Activated CD8-positive, alpha-beta memory T cell treated with anti-CD3 and anti-CD28 coated beads, Interleukin-2, amount 10 ng/mL, durations not matched to agents 7 days and 5 days (primary cell): ENCODE results near the gene MMP21. TPM values are rescaled to one million over a fixed set of nuclear protein-coding genes. Genes with fewer than 3 reads are reported as not detected.

Experiments
- ATAC-seq: fragments of 150-1000 bp; cut with Tn5 transposase; one replicate; pipeline ENCODE4 v1.10.0; 2021; ENCODE audit warnings: moderate library complexity
- CTCF ChIA-PET: fragments of 350-600 bp; sonication (Branson Sonifier 250); formaldehyde crosslinking; loops from one replicate; lab custom pipeline; 2021; ENCODE audit warnings: antibody characterized with exemption; lab: Charles Lee
- DNase-seq: peaks from one replicate; pipeline ENCODE4 v3.0.0-alpha.2; 2020
- H3K27ac Mint-ChIP-seq: one replicate; pipeline ENCODE4 v1.8.0; 2021; ENCODE audit warnings: mild to moderate bottlenecking, mixed read lengths
- H3K27me3 Mint-ChIP-seq: one replicate; pipeline ENCODE4 v1.8.0; 2021; ENCODE audit warnings: mixed read lengths
- H3K36me3 Mint-ChIP-seq: one replicate; pipeline ENCODE4 v1.8.0; 2021; ENCODE audit warnings: mild to moderate bottlenecking, mixed read lengths
- H3K4me1 Mint-ChIP-seq: one replicate; pipeline ENCODE4 v1.8.0; 2021; ENCODE audit warnings: mixed read lengths
- H3K4me3 Mint-ChIP-seq: one replicate; pipeline ENCODE4 v1.8.0; 2021; ENCODE audit warnings: mild to moderate bottlenecking, moderate library complexity, mixed read lengths
- H3K9me3 Mint-ChIP-seq: one replicate; pipeline ENCODE4 v1.8.0; 2022; ENCODE audit warnings: low read depth, mixed read lengths
- total RNA-seq, 2 experiments: library from RNA; stranded (reverse); gene quantifications; one replicate each; pipeline ENCODE4 v1.2.3, GENCODE V29; 2021

The MMP21 gene
- total RNA-seq, 2 experiments from 2014 or later, result not detected

DNA sequence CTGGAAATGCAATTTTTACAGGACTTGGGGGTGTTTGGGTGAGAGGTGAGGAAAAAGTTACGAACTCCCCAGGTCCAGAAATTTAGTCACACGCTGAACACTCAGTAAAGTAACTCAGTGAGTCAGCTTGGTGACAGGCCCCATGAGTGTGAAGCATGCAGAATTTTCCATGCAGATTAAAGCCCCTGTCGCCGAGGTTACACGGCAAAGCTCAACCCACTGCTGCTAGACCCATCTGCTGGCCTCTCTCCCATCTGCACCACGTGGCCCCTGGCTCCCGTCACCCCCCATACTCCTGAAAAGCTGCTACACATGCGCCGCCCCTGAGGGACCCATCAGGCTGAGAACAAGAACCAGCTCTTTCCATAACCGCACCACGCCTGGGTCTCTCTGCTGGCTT is 7.0 kb upstream of the MMP21 start:
- ATAC-seq (no peak), DNase-seq (no peak)
- H3K4me3 Mint-ChIP-seq, result no peak overlapping the region
- no peaks in the 10 kb centered on the region for H3K27me3 Mint-ChIP-seq
- H3K36me3 Mint-ChIP-seq, result no peaks in the 10 kb centered on the region
- H3K27ac Mint-ChIP-seq, result no peak overlapping the region
- H3K4me1 Mint-ChIP-seq, result peaks cover 1% of the 10 kb centered on the region
- no peaks in the 10 kb centered on the region for H3K9me3 Mint-ChIP-seq
- CTCF ChIA-PET, result no interaction called here

DNA sequence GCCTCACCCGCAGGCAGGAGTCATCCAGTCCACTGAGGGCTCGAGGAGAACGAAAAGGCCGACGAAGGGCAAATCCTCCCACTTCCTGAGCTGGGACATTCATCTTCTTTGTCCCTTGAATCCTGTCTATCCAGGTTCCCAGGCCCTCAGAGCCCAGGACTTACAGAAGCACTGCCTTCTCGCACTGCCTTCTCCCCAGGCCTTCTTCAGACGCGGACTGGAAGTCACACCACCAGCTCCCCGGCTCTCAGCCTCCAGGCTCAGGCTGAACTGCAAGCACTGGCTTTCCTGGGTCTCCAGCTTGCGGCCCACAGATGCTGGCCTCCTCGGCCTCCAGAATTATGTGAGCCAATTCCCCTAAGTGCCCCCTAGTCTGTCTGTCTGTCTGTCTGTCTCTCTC is 6.4 kb upstream of the MMP21 start:
- Mint-ChIP-seq H3K9me3 (no peaks in the 10 kb centered on the region), H3K27me3 (no peaks in the 10 kb centered on the region), H3K4me1 (no peaks in the 10 kb centered on the region), H3K36me3 (no peaks in the 10 kb centered on the region), H3K4me3 (no peak overlapping the region), H3K27ac (no peak overlapping the region)
- ATAC-seq (no peak), DNase-seq (no peak)
- CTCF ChIA-PET, result no interaction called here

DNA sequence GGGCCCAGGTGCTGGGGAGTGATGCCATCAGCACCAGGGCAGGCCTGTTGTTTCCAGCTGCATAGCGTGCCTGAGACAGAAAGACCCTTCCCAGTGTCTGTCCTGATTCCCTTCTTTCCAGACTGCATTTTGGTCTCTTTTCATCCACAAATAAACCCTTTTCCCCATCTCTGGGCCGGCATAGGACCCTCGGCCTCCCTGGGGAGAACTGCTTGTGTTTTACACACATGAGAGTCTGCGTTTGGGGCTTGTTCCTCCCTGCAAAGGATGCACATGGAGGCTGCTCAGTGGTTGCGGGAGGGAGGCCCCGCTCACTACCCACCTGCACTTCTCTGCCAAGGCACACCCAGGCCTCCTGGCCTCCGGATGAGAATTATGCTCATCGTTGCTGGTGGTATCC is 5.8 kb upstream of the MMP21 start:
- CTCF ChIA-PET, result no interaction called here
- no peak for ATAC-seq

DNA sequence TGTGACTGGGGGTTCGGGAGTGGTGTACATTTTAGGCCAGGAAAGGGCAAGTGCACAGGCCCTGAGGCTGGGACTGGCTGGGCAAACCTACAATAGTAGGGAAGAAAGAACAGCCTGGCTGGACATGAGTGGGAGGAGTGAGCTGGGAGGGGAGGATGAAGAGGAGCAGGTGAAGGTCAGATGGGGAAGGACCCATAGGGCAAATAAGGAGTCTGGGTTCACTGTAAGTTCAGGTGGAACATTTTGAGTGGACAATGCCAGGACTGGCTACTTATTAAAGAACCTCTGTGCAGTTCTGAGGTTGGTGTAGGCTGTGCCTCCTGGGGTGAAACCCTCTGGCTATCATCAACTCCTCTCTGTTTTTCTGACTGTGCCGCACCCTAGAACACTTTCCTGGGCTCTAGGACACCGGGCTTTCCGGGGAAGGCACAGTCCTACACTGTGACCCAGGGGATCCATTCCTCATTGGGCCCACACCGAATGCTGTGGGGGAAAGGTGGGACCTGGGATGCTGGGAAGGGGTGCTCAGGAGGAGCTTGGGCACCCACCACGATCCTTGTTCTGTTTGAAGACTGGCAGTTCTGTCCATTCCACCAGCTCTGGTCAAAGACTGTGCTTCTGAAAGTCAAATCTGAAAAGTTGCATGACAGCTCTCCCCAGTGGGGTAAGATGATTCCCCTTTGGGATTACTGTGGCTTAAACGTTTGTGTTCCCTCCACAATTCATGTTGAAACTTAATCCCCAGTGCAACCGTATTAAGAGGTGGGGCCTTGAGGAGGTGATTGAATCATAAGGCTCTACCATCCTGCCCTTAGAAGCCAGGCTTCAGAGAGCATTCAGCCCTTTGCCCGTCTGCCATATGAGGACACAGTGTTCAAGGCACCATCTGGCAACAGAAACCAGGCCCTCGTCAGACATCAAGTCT is 4.0 kb upstream of the MMP21 start:
- no peaks in the 10 kb centered on the region for H3K9me3 Mint-ChIP-seq
- ATAC-seq, result no peak

More for the DNA sequence above, 5.8 kb upstream of the MMP21 start:
- no peak overlapping the region for H3K4me3 Mint-ChIP-seq
- no peaks in the 10 kb centered on the region for H3K27me3 Mint-ChIP-seq
- DNase-seq, result no peak
- no peaks in the 10 kb centered on the region for H3K4me1 Mint-ChIP-seq
- no peak overlapping the region for H3K27ac Mint-ChIP-seq
- no peaks in the 10 kb centered on the region for H3K9me3 Mint-ChIP-seq
- no peaks in the 10 kb centered on the region for H3K36me3 Mint-ChIP-seq

DNA sequence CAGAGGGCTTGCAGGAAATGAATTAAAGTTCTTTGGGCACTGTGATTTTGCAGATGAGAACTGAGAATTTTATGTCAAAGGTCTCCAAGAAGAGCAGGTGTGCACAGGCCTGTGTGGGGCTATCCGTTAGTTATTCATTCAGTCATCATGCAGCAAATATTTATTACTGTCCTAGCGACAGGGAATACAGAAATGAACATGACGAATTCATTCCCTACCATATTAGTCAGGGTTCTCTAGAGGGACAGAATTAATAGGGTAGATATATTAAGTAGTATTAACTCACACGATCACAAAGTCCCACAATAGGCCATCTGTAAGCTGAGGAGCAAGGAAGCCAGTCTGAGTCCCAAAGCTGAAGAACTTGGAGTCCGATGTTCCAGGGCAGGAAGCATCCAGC is 2.9 kb upstream of the MMP21 start:
- H3K9me3 Mint-ChIP-seq, result no peaks in the 10 kb centered on the region
- no peak overlapping the region for H3K27ac Mint-ChIP-seq
- no peaks in the 10 kb centered on the region for H3K27me3 Mint-ChIP-seq
- CTCF ChIA-PET, result no interaction called here
- ATAC-seq (no peak), DNase-seq (no peak)
- H3K4me1 Mint-ChIP-seq, result no peaks in the 10 kb centered on the region
- no peak overlapping the region for H3K4me3 Mint-ChIP-seq
- H3K36me3 Mint-ChIP-seq, result no peaks in the 10 kb centered on the region

More for the DNA sequence above, 4.0 kb upstream of the MMP21 start:
- Mint-ChIP-seq H3K27me3 (no peaks in the 10 kb centered on the region), H3K4me3 (no peak overlapping the region), H3K36me3 (no peaks in the 10 kb centered on the region), H3K27ac (no peak overlapping the region), H3K4me1 (no peaks in the 10 kb centered on the region)
- CTCF ChIA-PET, result no interaction called here
- no peak for DNase-seq

DNA sequence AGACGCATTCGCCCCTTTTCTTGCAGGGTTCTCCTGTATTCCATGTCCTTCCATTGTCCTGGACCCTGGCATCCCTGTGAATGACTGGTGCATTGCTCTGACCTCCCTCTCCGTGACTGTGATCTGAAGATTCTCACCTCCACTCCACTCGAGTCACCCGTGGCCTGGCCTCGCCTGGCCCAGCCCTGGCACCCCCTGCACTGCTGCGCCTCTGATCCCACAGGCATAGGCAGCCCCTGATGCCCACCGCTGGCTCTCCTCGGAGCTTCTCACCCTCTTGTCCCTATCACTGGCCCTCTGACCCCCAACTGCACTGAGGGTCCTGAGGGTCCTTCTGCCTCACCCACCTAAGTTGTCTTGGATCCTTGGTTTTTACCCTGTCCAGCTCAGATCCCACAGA is 2.2 kb upstream of the MMP21 start:
- H3K9me3 Mint-ChIP-seq, result no peaks in the 10 kb centered on the region
- ATAC-seq, result no peak
- H3K4me1 Mint-ChIP-seq, result no peaks in the 10 kb centered on the region
- CTCF ChIA-PET, result no interaction called here
- no peaks in the 10 kb centered on the region for H3K27me3 Mint-ChIP-seq
- H3K27ac Mint-ChIP-seq, result no peak overlapping the region
- DNase-seq, result no peak
- no peaks in the 10 kb centered on the region for H3K36me3 Mint-ChIP-seq
- H3K4me3 Mint-ChIP-seq, result no peak overlapping the region

DNA sequence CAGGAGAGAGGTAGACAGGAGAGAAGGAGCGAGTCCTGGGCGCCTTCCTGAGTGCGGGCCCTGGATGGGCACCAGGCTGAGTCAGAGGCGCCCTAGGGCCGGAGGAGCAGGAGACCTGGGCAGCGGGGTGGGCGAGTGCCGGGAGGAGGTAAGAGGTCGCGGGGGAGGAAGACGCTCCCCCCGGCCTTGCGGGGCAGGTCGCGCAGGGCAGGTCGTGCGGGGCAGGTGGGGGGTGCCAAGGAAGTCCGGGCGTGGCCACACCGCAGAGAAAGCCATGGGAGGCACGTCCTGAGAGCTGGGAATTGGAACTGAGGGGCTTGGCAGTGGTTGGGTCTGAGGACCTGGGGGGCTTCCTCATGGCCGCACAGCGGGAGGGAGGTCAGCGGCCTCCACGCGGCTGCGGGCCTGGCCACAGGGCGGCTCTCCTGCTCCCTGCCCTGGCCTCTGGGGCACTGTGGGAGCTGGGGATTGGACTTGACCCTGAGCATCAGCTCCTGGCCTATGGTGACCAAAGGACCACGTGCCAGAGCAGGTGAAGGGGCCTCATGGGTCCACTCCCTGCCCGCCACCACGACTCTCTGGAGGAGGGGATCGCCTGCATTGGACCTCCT is 935 bp downstream of the MMP21 start:
- Mint-ChIP-seq H3K9me3 (no peaks in the 10 kb centered on the region), H3K4me1 (no peaks in the 10 kb centered on the region), H3K27ac (no peak overlapping the region)

DNA sequence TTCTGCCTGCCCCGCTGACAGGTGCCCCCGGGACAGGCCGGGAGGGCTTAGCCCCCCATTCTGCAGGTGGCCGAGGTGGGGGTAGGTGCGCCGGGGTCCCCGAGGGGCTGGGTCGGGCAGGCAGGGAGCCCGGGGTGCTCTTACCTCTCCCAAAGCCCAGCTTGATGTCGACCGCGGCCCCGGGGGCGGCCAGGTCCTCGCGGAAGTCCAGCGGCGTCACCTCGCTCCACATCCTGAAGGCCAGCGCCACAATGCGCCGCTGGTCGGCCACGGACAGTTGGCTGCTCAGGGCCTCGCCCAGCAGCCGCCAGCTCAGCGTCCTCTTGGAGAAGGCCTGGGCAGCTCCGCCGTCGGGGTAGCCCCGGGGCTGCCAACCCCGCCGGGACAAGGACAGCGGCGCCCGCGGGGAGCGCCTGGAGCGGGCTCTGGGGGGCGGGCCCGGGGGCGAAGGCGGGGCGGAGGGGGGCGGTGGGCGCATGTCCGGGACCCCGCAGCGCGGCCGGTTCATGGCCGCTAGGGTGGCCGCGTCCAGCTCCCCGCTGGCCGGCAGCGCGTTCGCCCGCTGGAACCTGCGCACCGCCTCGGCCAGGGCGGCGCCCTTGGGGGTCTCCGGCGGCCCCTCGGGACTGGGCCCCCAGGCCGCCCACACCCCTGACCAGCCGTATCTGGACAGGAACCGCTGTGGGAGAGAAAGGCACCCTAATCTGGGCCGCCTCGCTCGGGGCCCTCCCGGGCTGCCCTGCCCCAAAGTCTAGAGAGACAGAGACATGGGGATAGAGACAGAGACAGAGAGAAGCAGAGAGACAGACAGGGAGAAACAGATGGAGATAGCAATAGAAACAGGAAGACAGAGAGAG is 1.7 kb downstream of the MMP21 start:
- ATAC-seq, result no peak

More for the DNA sequence above, 935 bp downstream of the MMP21 start:
- CTCF ChIA-PET, result no interaction called here
- DNase-seq (no peak), ATAC-seq (no peak)
- Mint-ChIP-seq H3K27me3 (no peaks in the 10 kb centered on the region), H3K36me3 (no peaks in the 10 kb centered on the region), H3K4me3 (no peak overlapping the region)

DNA sequence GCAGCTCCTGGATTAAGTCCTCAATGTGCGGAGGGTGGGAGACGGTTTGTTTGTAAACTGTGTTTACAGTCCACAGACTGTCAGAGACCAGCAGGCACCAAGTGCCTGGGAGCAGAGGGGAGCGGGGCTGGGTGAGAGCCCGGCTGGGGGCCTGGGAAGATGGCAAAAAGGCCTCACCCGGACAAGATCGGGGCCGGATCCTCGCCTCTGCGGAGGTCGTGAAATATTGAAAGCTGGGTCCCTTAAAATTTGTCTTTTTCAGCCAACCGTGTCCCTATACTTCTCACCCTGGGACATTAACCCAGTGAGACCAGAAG is 2.8 kb downstream of the MMP21 start:
- ATAC-seq (no peak), DNase-seq (no peak)
- H3K27me3 Mint-ChIP-seq, result no peaks in the 10 kb centered on the region
- H3K4me3 Mint-ChIP-seq, result no peak overlapping the region
- no peaks in the 10 kb centered on the region for H3K9me3 Mint-ChIP-seq
- H3K36me3 Mint-ChIP-seq, result peaks cover 2% of the 10 kb centered on the region
- H3K4me1 Mint-ChIP-seq, result no peaks in the 10 kb centered on the region
- H3K27ac Mint-ChIP-seq, result no peak overlapping the region
- CTCF ChIA-PET, result no interaction called here

More for the DNA sequence above, 1.7 kb downstream of the MMP21 start:
- Mint-ChIP-seq H3K4me1 (no peaks in the 10 kb centered on the region), H3K4me3 (no peak overlapping the region), H3K27me3 (no peaks in the 10 kb centered on the region), H3K36me3 (peaks cover 2% of the 10 kb centered on the region), H3K9me3 (no peaks in the 10 kb centered on the region), H3K27ac (no peak overlapping the region)
- DNase-seq, result no peak
- CTCF ChIA-PET, result no interaction called here

DNA sequence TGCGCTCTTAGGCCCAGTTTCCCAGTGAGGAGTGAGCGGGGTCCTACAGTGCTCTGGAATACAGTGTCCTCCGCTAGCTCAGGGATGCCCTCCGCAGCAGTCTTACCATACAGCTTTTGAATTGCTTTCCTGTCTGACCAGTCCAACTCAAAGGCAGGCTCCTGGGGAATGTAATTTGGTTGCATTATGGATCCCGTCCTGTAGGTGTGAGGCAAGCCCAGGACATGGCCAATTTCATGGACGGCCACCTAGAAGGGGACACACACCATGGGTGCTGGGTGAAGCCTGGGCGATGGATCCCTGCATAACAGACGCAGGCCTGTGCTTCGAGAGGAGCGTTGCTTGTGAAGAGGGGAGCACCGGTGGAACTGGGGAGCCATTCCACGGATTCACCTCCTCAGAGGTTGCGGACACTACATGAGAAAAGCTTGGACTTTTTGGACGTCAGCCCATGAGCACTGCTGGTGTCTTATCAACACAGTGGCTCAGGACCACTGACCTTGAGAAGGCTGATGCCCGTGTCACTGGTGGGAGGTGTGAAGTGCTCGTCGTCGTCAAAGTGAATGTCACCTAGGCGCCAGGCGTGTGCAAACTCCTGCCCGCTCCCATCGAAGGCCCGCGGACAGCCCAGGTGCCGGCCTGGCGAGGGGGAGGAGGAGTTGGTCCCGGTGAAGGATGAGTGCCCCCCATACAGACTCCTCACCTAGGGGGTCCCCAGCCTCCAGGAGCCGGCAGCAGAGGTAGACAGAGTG is 3.3 kb downstream of the MMP21 start:
- peaks cover 2% of the 10 kb centered on the region for H3K36me3 Mint-ChIP-seq
- no peak overlapping the region for H3K4me3 Mint-ChIP-seq
- CTCF ChIA-PET, result no interaction called here
- H3K4me1 Mint-ChIP-seq, result no peaks in the 10 kb centered on the region
- no peak for ATAC-seq
- DNase-seq, result no peak
- H3K27ac Mint-ChIP-seq, result no peak overlapping the region
- H3K27me3 Mint-ChIP-seq, result no peaks in the 10 kb centered on the region
- no peaks in the 10 kb centered on the region for H3K9me3 Mint-ChIP-seq

DNA sequence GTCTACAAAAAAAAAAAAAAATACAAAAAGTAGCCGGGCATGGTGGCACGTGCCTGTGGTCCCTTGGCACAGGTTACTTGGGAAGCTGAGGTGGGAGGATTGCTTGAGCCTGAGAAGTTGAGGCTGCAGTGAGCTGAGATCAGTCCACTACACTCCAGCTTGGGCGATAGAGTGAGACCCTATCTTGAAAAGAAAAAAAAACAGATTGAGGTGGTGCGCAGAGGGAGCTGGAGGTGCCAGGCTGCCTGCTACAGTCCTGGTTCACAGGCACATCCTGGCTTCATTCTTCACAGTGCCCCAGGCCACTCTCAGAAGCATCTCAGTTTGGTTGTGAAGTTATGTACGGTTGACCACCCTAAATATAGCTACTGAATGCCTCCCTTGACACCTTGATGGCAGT is 4.8 kb downstream of the MMP21 start:
- CTCF ChIA-PET, result no interaction called here
- no peaks in the 10 kb centered on the region for H3K4me1 Mint-ChIP-seq
- no peak for ATAC-seq
- no peak overlapping the region for H3K27ac Mint-ChIP-seq
- no peaks in the 10 kb centered on the region for H3K9me3 Mint-ChIP-seq
- peaks cover 7% of the 10 kb centered on the region for H3K36me3 Mint-ChIP-seq
- H3K4me3 Mint-ChIP-seq, result no peak overlapping the region
- DNase-seq, result no peak
- H3K27me3 Mint-ChIP-seq, result no peaks in the 10 kb centered on the region

DNA sequence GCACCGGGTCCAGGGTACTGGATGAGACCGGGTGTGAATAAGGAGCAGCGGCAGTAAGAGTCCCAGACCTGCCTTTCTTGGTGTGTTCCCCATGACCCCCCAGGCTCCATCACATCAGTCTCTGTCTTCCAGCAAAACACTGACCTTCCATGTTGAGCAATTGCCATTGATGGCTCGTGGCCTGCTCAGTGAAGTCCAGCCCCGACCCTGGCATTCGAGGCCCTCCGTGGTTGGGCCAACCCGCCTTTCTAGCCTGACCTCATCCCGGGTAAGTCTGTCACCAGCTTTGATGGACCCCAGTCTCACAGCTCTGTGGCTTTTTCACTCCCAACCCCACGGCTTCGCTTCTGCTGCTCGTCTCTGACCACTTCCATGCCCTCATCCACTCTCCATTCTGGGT is 6.4 kb downstream of the MMP21 start:
- no peaks in the 10 kb centered on the region for H3K9me3 Mint-ChIP-seq
- no peak for ATAC-seq
- CTCF ChIA-PET, result interaction anchor here (1.0 kb wide), 1 partner anchor 54 kb away, joined by 3 read pairs; the partner anchor contains the start of genes BCCIP and UROS
- no peaks in the 10 kb centered on the region for H3K4me1 Mint-ChIP-seq
- no peaks in the 10 kb centered on the region for H3K27me3 Mint-ChIP-seq
- no peak for DNase-seq
- no peak overlapping the region for H3K4me3 Mint-ChIP-seq
- peaks cover 21% of the 10 kb centered on the region for H3K36me3 Mint-ChIP-seq
- H3K27ac Mint-ChIP-seq, result no peak overlapping the region
